HG02571 (cell line): ENCODE data around the gene NID1.
"Not testable (repeated sequence)": the region's sequence is repeated elsewhere in the genome, so short reads cannot be mapped to it uniquely, and the experiment has no call there.

Experiments
- ATAC-seq: cut with Tn5 transposase; IDR thresholded peaks from one replicate; pipeline ENCODE4 v1.9.1; 2021; ENCODE audit warnings: mild to moderate bottlenecking, moderate library complexity; ENCODE audit not compliant: unreplicated experiment

Gene NID1

DNA sequence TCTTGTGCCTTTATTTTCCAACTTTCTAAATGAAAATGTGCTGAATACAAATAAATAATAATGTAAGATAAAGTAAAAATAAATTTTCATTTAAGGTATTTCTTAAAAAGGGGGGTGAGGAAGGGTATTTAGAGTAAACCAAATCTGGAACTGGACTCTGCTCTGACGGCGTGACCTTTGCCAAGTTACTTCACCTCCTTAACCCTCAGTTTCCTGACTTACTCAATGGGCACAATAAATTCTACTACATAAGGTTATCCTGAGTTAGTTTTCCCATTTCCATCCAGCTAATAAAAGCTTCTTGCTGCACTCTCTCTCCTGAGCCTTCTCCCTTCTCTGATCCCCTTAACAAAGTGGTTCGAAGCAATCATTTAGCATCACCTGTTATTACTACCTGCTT lies 93.9 kb downstream of the NID1 start:
- ATAC-seq, result no peak

- no peak for ATAC-seq
These were observed 96.1 kb downstream of the NID1 start for GRCh38 chr1:235968831-235969230.

GRCh38 chr1:235966134-235966533 lies 98.8 kb downstream of the NID1 start:
- not testable (repeated sequence) for ATAC-seq

GRCh38 chr1:235960809-235961208 lies 104.1 kb downstream of the NID1 start:
- ATAC-seq, result no peak

- no peak for ATAC-seq
These were observed 106.9 kb downstream of the NID1 start for GRCh38 chr1:235958021-235958420.

DNA sequence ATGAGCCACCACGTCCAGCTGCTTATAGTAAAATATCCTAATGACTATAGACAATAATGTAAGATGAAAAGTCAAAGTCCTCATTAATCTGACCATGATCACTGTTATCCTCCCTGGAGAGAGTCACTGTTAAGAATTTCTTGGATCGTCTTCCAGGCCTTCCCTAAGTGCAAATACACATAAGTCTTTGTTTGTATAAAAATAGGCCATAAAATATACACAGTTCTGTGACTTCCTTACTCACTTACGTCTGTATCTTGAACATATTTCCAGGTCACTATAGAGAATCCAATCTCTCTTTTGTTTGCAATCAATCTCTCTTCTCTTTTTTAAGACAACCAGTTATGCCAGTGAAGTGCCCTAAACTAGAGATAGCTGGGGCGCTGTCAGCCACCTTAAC lies 109.1 kb downstream of the NID1 start:
- no peak for ATAC-seq

DNA sequence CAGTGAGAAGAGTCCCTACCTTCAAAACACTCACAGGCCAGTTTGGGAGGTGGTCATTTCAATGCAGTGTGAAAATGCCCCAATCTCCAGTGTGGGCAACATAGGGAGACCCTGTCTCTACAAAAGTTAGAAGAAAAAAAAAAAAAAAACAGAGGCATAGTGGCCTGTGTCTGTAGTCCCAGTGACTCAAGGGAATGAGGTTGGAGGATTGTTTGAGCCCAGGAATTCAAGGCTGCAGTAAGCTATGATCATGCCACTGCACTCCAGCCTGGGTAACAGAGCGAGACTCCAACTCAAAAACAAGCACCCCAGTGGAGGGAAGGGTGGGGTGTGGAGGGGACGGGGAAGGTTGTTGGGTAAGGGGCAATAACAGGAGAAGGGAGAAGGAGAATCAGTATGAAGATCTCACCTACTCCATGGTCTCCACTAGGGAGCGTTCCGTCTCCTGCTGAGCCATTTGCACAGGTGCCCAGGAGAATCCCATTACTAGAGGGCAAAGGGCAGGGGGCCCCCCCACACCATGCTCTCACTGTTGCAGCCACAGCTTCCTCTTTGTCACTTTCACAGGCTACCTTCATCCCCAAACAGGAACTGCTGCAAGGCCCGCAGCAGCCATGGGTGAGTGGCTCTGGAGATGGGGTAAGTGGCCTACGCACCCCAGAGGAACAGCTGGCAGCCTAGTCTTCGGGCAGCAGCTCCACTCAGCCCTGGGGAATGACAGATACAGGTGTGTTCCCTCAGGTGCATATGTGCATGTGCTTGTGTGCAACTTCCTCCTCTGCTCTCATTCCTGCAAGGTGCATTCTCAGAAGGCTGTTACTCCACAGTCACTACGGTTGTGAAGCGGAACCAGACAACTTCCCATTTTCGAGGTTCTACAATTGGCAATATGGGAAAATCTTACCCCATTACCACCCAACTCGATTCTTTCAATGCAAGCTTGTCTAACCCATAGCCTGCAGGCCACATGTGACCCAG lies 110.3 kb downstream of the NID1 start:
- peak; percentile 94 for ATAC-seq

DNA sequence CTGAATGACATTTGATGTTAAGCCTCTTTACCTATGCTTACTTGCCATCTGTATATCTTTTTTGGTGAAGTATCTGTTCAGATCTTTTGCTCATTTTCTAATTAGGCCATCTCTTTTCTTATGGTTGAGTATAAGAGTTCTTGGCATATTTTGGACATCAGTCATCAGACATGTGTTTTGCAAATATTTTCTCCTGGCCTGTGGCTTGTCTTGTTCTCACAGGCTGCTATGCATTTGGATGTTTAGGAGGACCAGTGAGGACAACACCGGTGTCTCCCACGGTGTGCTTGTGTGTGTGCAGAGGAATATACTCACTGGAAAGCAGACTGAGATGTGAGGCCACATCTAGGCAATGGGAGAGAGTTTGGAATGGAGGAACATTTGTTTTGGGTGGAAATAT lies 111.1 kb downstream of the NID1 start:
- ATAC-seq, result no peak

DNA sequence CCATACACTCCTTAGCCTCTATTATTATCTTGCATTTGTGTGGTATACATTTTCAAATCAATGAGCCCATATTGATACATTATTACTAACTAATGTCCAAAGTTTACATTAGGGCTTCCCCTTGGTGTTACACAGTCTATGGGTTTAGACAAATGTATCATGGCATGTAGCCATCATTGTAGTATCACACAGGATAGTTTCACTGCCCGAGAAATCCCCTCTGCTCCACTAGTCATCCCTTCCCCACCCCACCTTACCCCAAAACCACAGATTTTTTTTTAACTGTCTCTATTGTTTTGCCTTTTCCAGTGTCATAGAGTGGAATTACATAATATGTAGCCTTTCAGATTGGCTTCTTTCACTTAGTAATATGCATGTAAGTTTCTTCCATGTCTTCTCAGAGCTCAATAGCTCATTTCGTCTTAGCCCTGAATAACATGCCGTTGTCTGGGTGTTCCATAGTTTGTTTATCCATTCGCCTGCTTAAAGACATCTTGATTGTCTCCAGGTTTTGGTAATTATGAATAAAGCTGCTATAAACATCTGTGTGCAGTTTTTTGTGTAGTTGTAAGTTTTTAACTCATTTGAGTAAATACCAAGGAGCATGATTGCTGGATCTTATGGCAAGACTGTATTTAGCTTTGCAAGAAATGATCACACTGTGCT lies 111.8 kb downstream of the NID1 start:
- peak; percentile 47 for ATAC-seq

- no peak for ATAC-seq
These were observed 113.2 kb downstream of the NID1 start for GRCh38 chr1:235951661-235952060.

DNA sequence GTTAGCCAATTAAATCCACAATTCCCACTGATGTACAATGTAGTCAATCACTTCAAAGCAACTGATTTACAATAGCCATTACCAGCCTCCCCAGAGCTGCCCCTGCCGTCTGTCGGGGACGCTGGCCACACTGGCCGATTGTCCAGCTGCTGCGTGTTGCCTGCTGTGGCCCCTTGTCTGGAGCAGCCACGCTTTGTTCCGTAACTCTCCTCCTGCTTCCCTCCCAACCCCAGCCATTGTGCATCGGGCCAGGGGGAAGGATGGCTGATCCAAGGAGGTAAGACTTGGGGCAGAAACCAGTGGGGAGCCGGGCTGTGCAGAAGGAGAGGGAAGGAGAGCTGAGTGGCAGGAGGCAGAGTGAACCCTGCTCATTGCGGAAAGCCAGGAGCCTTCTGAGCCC lies 114.6 kb downstream of the NID1 start:
- no peak for ATAC-seq

- ATAC-seq, result no peak
These were observed 116.0 kb downstream of the NID1 start for GRCh38 chr1:235948774-235949427.

GRCh38 chr1:235947989-235948388 lies 116.9 kb downstream of the NID1 start:
- ATAC-seq, result no peak

DNA sequence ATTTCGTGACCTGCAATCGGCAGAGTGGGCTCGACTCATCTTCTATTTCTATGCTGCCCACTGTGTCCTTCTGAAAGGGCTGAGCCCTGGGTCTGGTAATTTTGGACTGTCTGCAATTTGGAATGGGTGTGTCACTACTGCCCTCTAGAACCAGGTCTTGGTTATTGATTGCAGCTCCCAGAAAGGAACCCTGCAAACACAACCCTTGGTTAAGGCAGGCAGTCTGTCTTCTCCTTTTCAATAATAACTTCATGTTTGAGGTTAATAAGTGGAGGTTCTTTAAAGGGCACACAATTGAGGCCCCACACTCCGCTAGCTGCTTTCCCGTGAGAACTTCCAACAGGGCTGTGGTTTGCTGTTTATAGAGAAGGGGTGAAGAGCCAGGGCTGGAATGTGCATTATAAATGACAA lies 118.3 kb downstream of the NID1 start:
- ATAC-seq, result peak; percentile 42

GRCh38 chr1:235945775-235946570 lies 118.9 kb downstream of the NID1 start:
- peak; percentile 77 for ATAC-seq

DNA sequence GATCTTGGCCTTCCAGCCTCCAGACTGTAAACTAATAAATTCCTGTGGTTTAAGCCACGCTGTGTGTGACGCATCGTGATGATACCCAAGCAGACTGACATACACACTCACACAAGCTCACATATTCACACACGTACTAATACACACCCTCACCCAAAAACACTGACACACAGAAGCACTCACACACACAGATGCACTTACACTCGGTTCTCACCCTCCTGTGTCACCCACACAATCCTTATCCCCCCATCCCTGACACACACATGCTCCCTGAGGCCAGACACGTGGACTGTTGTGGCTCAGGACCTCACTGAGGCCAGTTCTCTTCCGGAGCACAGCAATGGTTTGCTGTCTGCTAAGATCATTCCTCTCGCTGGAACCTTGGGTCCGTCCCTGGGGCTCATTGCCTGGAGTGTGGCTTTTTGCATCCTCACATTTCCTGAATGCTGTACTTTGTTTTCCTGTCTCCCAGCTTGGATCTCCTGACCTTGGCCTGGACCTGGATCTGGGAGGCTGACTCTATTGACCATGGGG lies 121.2 kb downstream of the NID1 start:
- ATAC-seq, result no peak

DNA sequence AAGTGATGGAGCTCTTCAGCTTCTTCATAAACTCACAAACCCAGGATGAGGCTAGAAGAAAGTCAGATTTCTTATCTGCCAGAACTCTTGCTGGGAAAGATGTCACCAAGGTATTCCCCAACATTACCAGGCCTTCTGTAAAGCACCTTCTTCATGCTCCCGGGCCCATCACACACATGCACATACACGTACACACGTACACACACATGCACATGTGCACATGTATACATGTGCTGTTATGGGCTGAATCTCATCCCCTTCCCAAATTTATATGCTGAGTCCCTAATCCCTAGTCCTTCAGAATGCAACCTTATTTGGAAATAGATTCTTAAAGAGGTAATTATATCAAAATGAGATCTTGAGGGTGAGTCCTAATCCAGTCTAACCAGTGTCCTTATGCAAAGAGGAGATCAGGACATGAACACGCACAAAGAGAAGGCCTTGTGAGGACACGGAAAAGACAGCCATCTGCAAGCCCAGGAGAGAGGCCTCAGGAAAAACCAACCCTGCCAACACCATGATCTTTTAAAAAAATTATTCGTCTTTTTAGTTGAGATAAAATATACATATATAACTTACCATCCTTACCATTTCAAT lies 121.8 kb downstream of the NID1 start:
- ATAC-seq, result no peak

DNA sequence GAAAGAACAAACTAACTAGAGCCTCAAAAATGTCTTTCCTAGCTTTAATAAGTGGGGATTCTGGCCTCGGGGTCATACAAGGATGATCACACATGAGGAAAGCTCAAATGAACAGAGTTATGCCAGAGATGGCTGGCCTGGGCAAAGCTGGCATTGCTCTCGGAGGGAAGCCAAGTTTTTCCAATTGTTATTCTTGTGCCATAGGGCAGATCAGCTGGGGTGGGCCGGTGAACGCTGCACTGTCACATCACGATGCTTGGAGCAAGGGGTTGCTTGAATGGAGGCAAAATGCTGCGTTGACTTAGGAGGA lies 122.3 kb downstream of the NID1 start:
- no peak for ATAC-seq

DNA sequence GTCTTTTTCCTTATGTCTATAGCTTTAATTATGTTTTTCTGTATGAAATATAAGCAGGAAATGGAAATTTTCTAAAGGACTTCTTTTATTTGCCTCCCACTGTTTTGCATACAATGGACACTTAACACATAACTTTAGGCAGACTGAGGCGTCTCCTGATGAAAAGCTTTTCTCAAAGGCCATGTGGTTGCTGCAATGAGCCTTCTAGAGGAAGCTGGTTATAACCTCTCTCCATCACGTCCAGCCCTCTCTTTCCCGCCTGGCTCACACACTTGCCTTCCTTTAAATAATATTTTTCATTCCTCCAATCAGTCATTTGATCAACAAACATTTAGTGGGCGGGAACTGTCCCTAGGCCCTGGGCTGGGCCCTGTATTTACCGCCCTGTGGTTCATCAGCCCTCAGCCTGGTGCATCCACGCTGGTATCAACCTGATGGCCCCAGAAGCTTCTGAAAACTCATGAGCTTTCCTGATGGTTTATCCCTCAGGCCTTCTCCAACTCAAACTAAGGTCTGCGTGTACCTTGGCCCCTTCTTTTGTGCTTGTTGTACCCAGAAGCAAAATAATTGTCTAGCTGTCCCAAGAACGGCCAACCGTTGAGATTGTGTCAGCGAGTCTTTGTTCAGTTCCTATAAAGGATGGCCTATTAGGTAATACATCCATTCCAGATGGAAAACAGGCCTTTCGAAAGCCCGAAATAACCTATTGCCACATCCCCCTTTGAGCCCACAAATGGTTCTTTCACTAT lies 122.8 kb downstream of the NID1 start:
- ATAC-seq, result no peak

DNA sequence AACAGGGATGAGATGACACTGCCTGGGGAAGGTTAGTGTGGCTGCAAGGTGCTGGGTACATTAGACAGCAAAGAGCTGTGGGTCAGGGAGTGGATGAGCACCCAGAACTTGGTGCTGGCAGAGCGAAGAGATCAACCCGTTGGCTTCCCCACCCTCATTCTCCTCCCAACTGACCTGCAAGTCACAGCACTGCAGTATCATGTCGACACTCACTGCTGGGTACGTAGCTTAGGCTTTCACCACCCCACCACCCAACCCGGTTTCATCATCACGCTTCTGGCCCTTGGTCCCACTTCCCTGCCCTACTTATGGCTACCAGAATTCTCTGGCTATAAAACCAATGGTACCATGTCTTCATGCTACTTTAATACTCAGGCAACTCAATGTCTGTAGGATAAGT lies 124.6 kb downstream of the NID1 start:
- ATAC-seq, result no peak
